HCT116 (cell line): ENCODE results near the gene RANBP1. TPM values are rescaled to one million over a fixed set of nuclear protein-coding genes. Genes with fewer than 3 reads are reported as not detected.

ENCODE experiments used
- ATAC-seq: fragments of 200-7000 bp; cut with Tn5 transposase; 2 replicates; pipeline ENCODE4 v1.9.1; 2020; ENCODE audit warnings: mild to moderate bottlenecking, moderate library complexity
- BruUV-seq: library from RNA; stranded (reverse); fragments of 400-500 nt; replicated peaks from 2 replicates; lab custom pipeline; 2021; lab: Mats Ljungman, UMichigan
- CTCF ChIA-PET: fragments of 300-600 bp; sonication (Branson Sonifier 250); formaldehyde crosslinking; loops from one replicate; lab custom pipeline; 2021; ENCODE audit warnings: antibody characterized with exemption; lab: Charles Lee
- POLR2A ChIA-PET: fragments of 300-600, 350-600 bp; sonication (Branson Sonifier 250); formaldehyde crosslinking; loops from one replicate; lab custom pipeline; 2021; ENCODE audit warnings: antibody characterized with exemption; lab: Charles Lee
- RAD21 ChIA-PET, 2 experiments: fragments of 300-600 bp; sonication (Branson Sonifier 250); formaldehyde crosslinking; loops; one replicate each; lab custom pipeline; 2023; ENCODE audit warnings: low total read pairs in 2 of 2; ENCODE audit not compliant: uncharacterized antibody in 2 of 2, unreplicated experiment in 2 of 2, low non-redundant PET in 1 of 2; lab: Charles Lee
- DNase-seq: peaks from one replicate; pipeline ENCODE4 v3.0.0-alpha.2; 2010; ENCODE audit warnings: low read depth, low spot score
- H2AFZ ChIP-seq: fragments of 200-600 bp; shearing (Covaris generic), sonication (generic); 2 replicates; pipeline ENCODE4 v1.6.1; 2017; ENCODE audit warnings: low read depth, mixed run types, mixed read lengths, antibody characterized with exemption, low read length; ENCODE audit not compliant: poor library complexity, severe bottlenecking
- H3K27ac ChIP-seq: 2 replicates; pipeline ENCODE4 v1.5.1; 2012; ENCODE audit warnings: low read depth, low read length
- H3K27me3 ChIP-seq: fragments of 200-600 bp; sonication (generic); 2 replicates; pipeline ENCODE4 v1.6.1; 2016; ENCODE audit warnings: mixed run types, low read length, mixed read lengths; ENCODE audit not compliant: insufficient read depth
- H3K36me3 ChIP-seq, 2 experiments: fragments of 200-500 bp in 1 of 2; fragments of 200-600 bp in 1 of 2; sonication (Bioruptor generic) in 1 of 2; sonication (generic) in 1 of 2; 2 replicates each; pipeline versions ENCODE4 v1.5.1 to v1.6.1; 2014 to 2016; ENCODE audit warnings: low read length in 2 of 2, inconsistent platforms in 1 of 2, mixed read lengths in 1 of 2, mixed run types in 1 of 2; ENCODE audit not compliant: insufficient read depth in 2 of 2, control insufficient read depth in 1 of 2
- H3K4me1 ChIP-seq, 2 experiments: fragments of 200-600 bp in 1 of 2; sonication (generic) in 1 of 2; 2 replicates each; pipeline versions ENCODE4 v1.5.1 to v1.6.1; 2012 to 2017; ENCODE audit warnings: low read length in 2 of 2, inconsistent platforms in 1 of 2, mild to moderate bottlenecking in 1 of 2, mixed read lengths in 1 of 2, mixed run types in 1 of 2, moderate library complexity in 1 of 2; ENCODE audit not compliant: insufficient read depth in 2 of 2, control insufficient read depth in 1 of 2
- H3K4me2 ChIP-seq: fragments of 200-600 bp; sonication (generic); 2 replicates; pipeline ENCODE4 v1.6.1; 2017; ENCODE audit warnings: mixed run types, low read length, mixed read lengths
- H3K4me3 ChIP-seq, 2 experiments: fragments of 200-600 bp in 1 of 2; sonication (generic) in 1 of 2; replicated peaks in 1 of 2; 2 replicates each; pipeline ENCODE4 v1.5.1; 2011 to 2016; ENCODE audit warnings: low read length in 2 of 2, control low read depth in 1 of 2, low read depth in 1 of 2, mild to moderate bottlenecking in 1 of 2, mixed read lengths in 1 of 2, mixed run types in 1 of 2
- H3K79me2 ChIP-seq: fragments of 200-600 bp; sonication (generic); 2 replicates; pipeline ENCODE4 v1.6.1; 2017; ENCODE audit warnings: mild to moderate bottlenecking, mixed run types, low read length, moderate library complexity, mixed read lengths; ENCODE audit not compliant: insufficient read depth
- H3K9ac ChIP-seq: fragments of 200-600 bp; sonication (generic); 2 replicates; pipeline ENCODE4 v1.6.1; 2016; ENCODE audit warnings: low read length, mixed read lengths
- H3K9me2 ChIP-seq: fragments of 200-600 bp; sonication (generic), shearing (Covaris generic); 2 replicates; pipeline ENCODE4 v1.6.1; 2017; ENCODE audit warnings: mixed run types, mild to moderate bottlenecking, moderate library complexity; ENCODE audit not compliant: insufficient read depth
- H3K9me3 ChIP-seq, 2 experiments: fragments of 200-500 bp in 1 of 2; fragments of 200-600 bp in 1 of 2; sonication (Bioruptor generic) in 1 of 2; sonication (generic) in 1 of 2; 2 replicates each; pipeline ENCODE4 v1.6.1; 2014 to 2017; ENCODE audit warnings: low read length in 2 of 2, mixed read lengths in 2 of 2, inconsistent platforms in 1 of 2, low read depth in 1 of 2, mild to moderate bottlenecking in 1 of 2, mixed run types in 1 of 2, moderate library complexity in 1 of 2; ENCODE audit not compliant: control insufficient read depth in 1 of 2, insufficient read depth in 1 of 2
- H4K20me1 ChIP-seq: fragments of 200-600 bp; sonication (generic), shearing (Covaris generic); 2 replicates; pipeline ENCODE4 v1.6.1; 2017; ENCODE audit warnings: mixed run types, mild to moderate bottlenecking, moderate library complexity; ENCODE audit not compliant: insufficient read depth
- CBX3 ChIP-seq: IDR thresholded peaks from 2 replicates; pipeline ENCODE4 v1.6.1; 2012; ENCODE audit warnings: low read depth
- EZH2 ChIP-seq: fragments of 200-600 bp; sonication (generic); IDR thresholded peaks from 2 replicates; pipeline ENCODE4 v1.6.1; 2017; ENCODE audit warnings: antibody characterized with exemption, mixed run types
- FOSL1 ChIP-seq: IDR thresholded peaks from 2 replicates; pipeline ENCODE4 v1.6.1; 2012; ENCODE audit warnings: low read depth
- POLR2AphosphoS5 ChIP-seq: IDR thresholded peaks from 2 replicates; pipeline ENCODE4 v1.6.1; 2011; ENCODE audit warnings: mild to moderate bottlenecking, low read depth, low read length, moderate library complexity
- SP1 ChIP-seq: IDR thresholded peaks from 2 replicates; pipeline ENCODE4 v1.6.1; 2012; ENCODE audit warnings: low read depth
- ZNF274 ChIP-seq: fragments of 200-500 bp; sonication (Bioruptor generic); IDR thresholded peaks from 2 replicates; pipeline ENCODE4 v1.6.1; 2014; ENCODE audit warnings: mild to moderate bottlenecking, low read depth, low read length, inconsistent platforms
- intact Hi-C: fragments of 100-400 bp; cut with micrococcal nuclease; formaldehyde crosslinking; loops from 2 replicates; pipeline ENCODE4 v1.10.0; 2022
- total RNA-seq: library from RNA; stranded (reverse); gene quantifications from one replicate; pipeline ENCODE4 v1.2.1, GENCODE V29; 2021; ENCODE audit not compliant: unreplicated experiment
- TF ChIP-seq, protein P1 (sequence below): IDR thresholded peaks from 2 replicates; pipeline ENCODE4 v1.6.1; 2012; ENCODE audit warnings: low read depth
- TF ChIP-seq, protein P2 (sequence below), 3 experiments: fragments of 200-600 bp in 1 of 3; sonication (generic) in 1 of 3; IDR thresholded peaks in 2 of 3; conservative IDR thresholded peaks in 1 of 3; 2 replicates each; pipeline ENCODE4 v1.5.1; 2012 to 2017; ENCODE audit warnings: low read depth in 2 of 3, low read length in 2 of 3, antibody characterized with exemption in 1 of 3, borderline replicate concordance in 1 of 3, control low read depth in 1 of 3, mild to moderate bottlenecking in 1 of 3, mixed read lengths in 1 of 3, mixed run types in 1 of 3, moderate library complexity in 1 of 3; ENCODE audit not compliant: insufficient read depth in 1 of 3
- TF ChIP-seq, protein P3 (sequence below): IDR thresholded peaks from 2 replicates; pipeline ENCODE4 v1.6.1; 2012

The RANBP1 gene
- total RNA-seq, 1 experiment from 2014 or later, result 351 TPM

DNA sequence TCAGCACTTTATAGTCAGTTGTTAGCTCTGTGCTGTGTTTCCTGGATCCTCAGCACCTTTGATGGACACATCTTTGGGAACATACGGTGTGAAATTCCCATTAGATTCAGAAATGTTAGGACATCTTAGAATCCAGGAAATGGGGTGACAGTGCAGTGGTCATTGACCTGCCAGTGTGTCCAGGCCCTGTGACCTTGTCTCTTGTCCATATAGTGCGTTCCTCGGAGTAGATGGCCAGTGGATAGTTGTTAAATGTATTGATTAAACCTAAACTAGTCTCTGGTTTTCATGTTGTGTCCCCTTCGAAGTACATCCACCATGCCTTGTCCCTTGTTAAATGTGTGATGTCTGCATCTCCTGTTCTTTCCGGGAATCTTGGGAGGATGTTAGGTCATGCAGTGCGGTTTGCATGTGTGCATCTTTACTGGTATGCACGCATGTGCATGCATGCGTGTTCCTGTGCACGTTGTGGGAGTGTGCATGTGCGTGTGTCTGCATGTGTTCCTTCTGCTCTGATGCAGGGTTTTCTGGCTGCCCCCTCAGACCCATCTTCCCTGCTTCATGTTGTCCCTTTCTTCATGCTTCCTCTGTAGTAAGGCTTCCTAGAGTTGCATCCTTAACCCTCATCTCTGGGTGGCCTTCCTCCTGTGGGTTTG is 31.9 kb upstream of the RANBP1 start:
- no peak overlapping the region for H3K4me2 ChIP-seq
- H3K79me2 ChIP-seq, result peaks cover 87% of the 10 kb centered on the region
- ChIA-PET RAD21 (no interaction called here), CTCF (no interaction called here), POLR2A (no interaction called here)
- no peaks in the 10 kb centered on the region for H3K9me2 ChIP-seq
- intact Hi-C loops, result loop anchor here (10.0 kb wide), 1 partner anchor 99 kb away; no protein-coding TSS in a partner anchor
- no peaks in the 10 kb centered on the region for H3K9me3 ChIP-seq
- no peak overlapping the region for H2AFZ ChIP-seq
- H3K4me3 ChIP-seq, result no peak overlapping the region
- H4K20me1 ChIP-seq, result peaks cover 11% of the 10 kb centered on the region; the same call in 1 of the 2 replicates
- DNase-seq (no peak), ATAC-seq (no peak)
- no TSS peak for BruUV-seq
- no peaks in the 10 kb centered on the region for H3K27me3 ChIP-seq
- no peak for TF ChIP-seq FOSL1
- TF ChIP-seq, all 23 proteins: peak for 0
- H3K27ac ChIP-seq, result peak overlapping the region; percentile 45; the same call in 1 of the 2 replicates
- H3K36me3 ChIP-seq, result peaks cover 34 to 46% of the 10 kb centered on the region in 2 experiments
- peaks cover 10 to 34% of the 10 kb centered on the region in 2 experiments for H3K4me1 ChIP-seq
- H3K9ac ChIP-seq, result no peak overlapping the region

DNA sequence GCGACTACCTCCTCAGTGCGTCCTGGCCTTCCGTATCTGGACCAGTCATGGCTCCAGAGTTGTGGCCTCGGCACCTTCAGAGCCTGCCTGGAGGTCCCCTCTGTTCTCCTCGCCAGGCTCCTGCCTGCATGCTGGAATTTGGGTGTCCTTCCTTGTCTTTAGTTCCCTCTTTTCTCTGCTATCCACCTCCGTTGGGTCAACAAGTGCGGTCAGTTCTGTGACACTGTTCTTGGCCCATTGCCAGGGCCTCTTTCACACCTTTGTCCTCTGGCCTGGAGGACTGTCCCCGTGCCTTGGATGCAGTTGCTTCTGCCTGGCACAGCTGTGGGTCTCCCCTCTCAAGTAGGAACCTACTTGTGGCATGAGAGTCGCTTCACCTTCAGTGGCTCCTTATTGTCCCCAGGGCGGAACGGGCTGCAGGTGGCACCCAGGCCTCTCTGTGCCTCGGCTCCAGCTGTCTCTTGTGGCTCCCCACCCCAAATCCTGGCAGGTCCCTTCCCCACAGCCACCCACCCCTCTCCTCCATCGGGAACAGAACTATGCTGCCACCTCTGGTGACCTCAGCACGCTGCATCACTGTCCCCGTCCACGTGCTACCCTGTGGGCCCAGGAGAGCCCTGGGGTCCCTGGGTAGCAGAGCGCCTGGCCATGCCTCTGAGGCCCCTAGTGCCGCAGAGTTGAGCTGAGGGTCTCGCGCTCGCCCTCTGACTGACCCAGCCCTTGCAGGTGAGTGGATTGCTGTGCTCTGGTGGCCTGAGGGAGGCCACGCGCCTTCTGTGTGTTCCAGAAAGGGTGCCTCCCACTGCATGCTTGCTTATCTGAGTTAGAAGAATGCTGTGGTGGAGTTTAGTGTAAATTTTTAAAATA is 31.1 kb upstream of the RANBP1 start:
- intact Hi-C loops, result loop anchor here (10.0 kb wide), 1 partner anchor 100 kb away; no protein-coding TSS in a partner anchor
- no peak overlapping the region for H3K4me3 ChIP-seq
- ATAC-seq (peak; percentile 39), DNase-seq (no peak)
- no TSS peak for BruUV-seq
- ChIA-PET POLR2A (no interaction called here), CTCF (no interaction called here), RAD21 (no interaction called here)
- H3K4me1 ChIP-seq, result peaks cover 9 to 26% of the 10 kb centered on the region in 2 experiments; a peak in 3 of 4 replicates
- H3K27ac ChIP-seq, result peak overlapping the region; percentile 45; the same call in 1 of the 2 replicates
- H3K9ac ChIP-seq, result no peak overlapping the region
- no peaks in the 10 kb centered on the region for H3K27me3 ChIP-seq
- no peaks in the 10 kb centered on the region for H3K9me2 ChIP-seq
- peaks cover 42 to 54% of the 10 kb centered on the region in 2 experiments for H3K36me3 ChIP-seq
- no peak overlapping the region; the same call in 1 of the 2 replicates for H3K4me2 ChIP-seq
- H4K20me1 ChIP-seq, result peaks cover 11% of the 10 kb centered on the region; the same call in 1 of the 2 replicates
- TF ChIP-seq, protein P1, sequence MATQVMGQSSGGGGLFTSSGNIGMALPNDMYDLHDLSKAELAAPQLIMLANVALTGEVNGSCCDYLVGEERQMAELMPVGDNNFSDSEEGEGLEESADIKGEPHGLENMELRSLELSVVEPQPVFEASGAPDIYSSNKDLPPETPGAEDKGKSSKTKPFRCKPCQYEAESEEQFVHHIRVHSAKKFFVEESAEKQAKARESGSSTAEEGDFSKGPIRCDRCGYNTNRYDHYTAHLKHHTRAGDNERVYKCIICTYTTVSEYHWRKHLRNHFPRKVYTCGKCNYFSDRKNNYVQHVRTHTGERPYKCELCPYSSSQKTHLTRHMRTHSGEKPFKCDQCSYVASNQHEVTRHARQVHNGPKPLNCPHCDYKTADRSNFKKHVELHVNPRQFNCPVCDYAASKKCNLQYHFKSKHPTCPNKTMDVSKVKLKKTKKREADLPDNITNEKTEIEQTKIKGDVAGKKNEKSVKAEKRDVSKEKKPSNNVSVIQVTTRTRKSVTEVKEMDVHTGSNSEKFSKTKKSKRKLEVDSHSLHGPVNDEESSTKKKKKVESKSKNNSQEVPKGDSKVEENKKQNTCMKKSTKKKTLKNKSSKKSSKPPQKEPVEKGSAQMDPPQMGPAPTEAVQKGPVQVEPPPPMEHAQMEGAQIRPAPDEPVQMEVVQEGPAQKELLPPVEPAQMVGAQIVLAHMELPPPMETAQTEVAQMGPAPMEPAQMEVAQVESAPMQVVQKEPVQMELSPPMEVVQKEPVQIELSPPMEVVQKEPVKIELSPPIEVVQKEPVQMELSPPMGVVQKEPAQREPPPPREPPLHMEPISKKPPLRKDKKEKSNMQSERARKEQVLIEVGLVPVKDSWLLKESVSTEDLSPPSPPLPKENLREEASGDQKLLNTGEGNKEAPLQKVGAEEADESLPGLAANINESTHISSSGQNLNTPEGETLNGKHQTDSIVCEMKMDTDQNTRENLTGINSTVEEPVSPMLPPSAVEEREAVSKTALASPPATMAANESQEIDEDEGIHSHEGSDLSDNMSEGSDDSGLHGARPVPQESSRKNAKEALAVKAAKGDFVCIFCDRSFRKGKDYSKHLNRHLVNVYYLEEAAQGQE, result no peak
- TF ChIP-seq, protein P2, sequence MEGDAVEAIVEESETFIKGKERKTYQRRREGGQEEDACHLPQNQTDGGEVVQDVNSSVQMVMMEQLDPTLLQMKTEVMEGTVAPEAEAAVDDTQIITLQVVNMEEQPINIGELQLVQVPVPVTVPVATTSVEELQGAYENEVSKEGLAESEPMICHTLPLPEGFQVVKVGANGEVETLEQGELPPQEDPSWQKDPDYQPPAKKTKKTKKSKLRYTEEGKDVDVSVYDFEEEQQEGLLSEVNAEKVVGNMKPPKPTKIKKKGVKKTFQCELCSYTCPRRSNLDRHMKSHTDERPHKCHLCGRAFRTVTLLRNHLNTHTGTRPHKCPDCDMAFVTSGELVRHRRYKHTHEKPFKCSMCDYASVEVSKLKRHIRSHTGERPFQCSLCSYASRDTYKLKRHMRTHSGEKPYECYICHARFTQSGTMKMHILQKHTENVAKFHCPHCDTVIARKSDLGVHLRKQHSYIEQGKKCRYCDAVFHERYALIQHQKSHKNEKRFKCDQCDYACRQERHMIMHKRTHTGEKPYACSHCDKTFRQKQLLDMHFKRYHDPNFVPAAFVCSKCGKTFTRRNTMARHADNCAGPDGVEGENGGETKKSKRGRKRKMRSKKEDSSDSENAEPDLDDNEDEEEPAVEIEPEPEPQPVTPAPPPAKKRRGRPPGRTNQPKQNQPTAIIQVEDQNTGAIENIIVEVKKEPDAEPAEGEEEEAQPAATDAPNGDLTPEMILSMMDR (IDR thresholded peaks at IDR 0.05 in 2 of 3, conservative IDR thresholded peaks at IDR 0.05 in 1 of 3; ENCODE audit: borderline replicate concordance in 1 of 3, insufficient read depth in 1 of 3, low read depth in 2 of 3, low read length in 2 of 3), result peak in 2 of 3 experiments; percentile 60 to 68; a peak in 4 of 6 replicates
- TF ChIP-seq FOSL1 (no peak), POLR2AphosphoS5 (no peak), ZNF274 (no peak), EZH2 (no peak), SP1 (no peak), CBX3 (no peak)
- TF ChIP-seq, protein P3, sequence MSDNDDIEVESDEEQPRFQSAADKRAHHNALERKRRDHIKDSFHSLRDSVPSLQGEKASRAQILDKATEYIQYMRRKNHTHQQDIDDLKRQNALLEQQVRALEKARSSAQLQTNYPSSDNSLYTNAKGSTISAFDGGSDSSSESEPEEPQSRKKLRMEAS, result peak; percentile 36; the same call in 1 of the 2 replicates
- H3K9me3 ChIP-seq, result no peaks in the 10 kb centered on the region
- no peak overlapping the region for H2AFZ ChIP-seq
- H3K79me2 ChIP-seq, result peaks cover 95% of the 10 kb centered on the region
